ENCODE measurements around the gene SLC26A8. TPM values are rescaled to one million over a fixed set of nuclear protein-coding genes. Genes with fewer than 3 reads are reported as not detected.

The SLC26A8 gene
- total and polyA plus RNA-seq, 2 of the 13 experiments (the other 11 are each of a cell fraction or from before 2014, with no cell fraction given) = 0.46 TPM; not detected in 1

DNA sequence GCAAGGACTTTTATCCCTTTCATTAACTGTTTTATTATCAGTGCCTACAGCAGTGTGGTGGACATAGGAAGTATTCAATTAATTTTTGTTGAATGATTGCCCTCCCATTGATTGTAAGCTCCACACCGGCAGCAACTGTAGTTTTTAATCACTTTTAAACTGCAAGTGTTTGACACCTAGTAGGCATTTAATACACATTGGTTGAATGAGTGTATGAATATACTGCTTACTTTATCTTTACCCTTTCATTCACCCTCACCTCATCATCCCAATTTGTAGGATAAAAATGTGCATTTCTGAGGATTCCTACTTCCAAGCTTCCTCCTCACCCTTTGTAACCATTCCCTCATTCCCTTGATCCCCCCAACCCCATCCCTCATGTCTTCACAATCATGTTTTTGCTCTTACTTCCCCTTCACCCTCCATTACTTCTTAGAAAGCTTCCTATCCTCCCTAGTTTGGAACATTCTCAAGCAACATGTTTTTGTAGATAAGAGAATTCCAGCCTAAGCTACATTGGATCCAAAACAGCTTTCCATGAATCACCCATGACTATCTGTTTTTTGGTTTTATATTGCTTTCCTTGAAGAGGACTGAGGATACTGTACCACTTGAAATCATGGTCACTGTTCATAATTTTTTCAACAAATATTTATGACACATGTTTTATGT lies 955 bp upstream of the SLC26A8 start:
- CTCF ChIA-PET (ENCODE audit: low intra/inter-chr PET ratio, low total read pairs) = no interaction called here

DNA sequence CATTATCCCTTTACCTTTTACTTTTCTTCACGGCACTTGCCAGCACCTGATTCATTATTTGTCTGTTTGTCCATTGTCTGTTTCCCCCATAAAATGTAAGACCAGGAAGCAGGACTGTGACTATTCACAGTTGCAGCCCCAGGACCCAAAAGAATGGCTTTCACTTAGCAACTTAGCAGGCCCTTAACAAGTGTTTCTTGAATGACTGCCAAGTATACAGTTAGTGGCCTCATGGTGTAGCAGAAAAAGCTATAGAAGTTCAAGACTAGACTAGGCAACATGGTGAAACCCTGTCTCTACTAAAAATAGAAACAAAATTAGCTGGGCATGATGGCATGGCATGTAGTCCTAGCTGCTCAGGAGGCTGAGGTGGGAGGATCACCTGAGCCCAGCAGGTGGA lies 4.3 kb downstream of the SLC26A8 start:
- Histone ChIP-seq H3K36me3 (replicated peaks in 1 of 2; ENCODE audit: control insufficient read depth in 1 of 2, insufficient read depth in 2 of 2, low read length in 2 of 2) (no peaks in the 10 kb centered on the region), H3K79me2 (ENCODE audit: insufficient read depth, low read length) (no peaks in the 10 kb centered on the region), H3K4me2 (ENCODE audit: low read depth, low read length) (no peak overlapping the region), H4K20me1 (ENCODE audit: insufficient read depth, low read length) (no peaks in the 10 kb centered on the region), H2AFZ (ENCODE audit: low read length) (no peak overlapping the region), H3K4me1 (ENCODE audit: insufficient read depth, low read length) (peaks cover 10% of the 10 kb centered on the region), H3K27me3 (ENCODE audit: control insufficient read depth in 1 of 2, insufficient read depth in 2 of 2, low read length in 2 of 2) (no peaks in the 10 kb centered on the region), H3K9ac (ENCODE audit: insufficient read depth, low read depth, low read length) (no peak overlapping the region), H3K27ac (ENCODE audit: extremely low read length, insufficient read depth, low read length) (no peak overlapping the region), H3K4me3 (replicated peaks in 1 of 3; ENCODE audit: insufficient read depth in 1 of 3, low read depth in 2 of 3, low read length in 3 of 3) (no peak overlapping the region), H3K9me3 (ENCODE audit: low read length) (no peaks in the 10 kb centered on the region)
- in situ Hi-C loops (cut with HindIII; ENCODE audit: extremely low pct_ligation_motif_present, low pct_unique_long_range_greater_than_20kb) = no loop called here
- TF ChIP-seq, protein P1, sequence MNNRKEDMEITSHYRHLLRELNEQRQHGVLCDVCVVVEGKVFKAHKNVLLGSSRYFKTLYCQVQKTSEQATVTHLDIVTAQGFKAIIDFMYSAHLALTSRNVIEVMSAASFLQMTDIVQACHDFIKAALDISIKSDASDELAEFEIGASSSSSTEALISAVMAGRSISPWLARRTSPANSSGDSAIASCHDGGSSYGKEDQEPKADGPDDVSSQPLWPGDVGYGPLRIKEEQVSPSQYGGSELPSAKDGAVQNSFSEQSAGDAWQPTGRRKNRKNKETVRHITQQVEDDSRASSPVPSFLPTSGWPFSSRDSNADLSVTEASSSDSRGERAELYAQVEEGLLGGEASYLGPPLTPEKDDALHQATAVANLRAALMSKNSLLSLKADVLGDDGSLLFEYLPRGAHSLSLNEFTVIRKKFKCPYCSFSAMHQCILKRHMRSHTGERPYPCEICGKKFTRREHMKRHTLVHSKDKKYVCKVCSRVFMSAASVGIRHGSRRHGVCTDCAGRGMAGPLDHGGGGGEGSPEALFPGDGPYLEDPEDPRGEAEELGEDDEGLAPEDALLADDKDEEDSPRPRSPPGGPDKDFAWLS (CRISPR knock-in tag; IDR thresholded peaks at IDR 0.05; ENCODE audit: borderline replicate concordance) = no peak
- TF ChIP-seq RBM22 (optimal IDR thresholded peaks at IDR 0.05; ENCODE audit: low read length) = no peak
- no peak for TF ChIP-seq ZSCAN22 (CRISPR knock-in tag; IDR thresholded peaks at IDR 0.05)
- no peak for TF ChIP-seq ZNF589 (CRISPR knock-in tag; conservative IDR thresholded peaks at IDR 0.05)
- no peak for TF ChIP-seq SIX4 (CRISPR knock-in tag; IDR thresholded peaks at IDR 0.05)
- TF ChIP-seq, protein P2, sequence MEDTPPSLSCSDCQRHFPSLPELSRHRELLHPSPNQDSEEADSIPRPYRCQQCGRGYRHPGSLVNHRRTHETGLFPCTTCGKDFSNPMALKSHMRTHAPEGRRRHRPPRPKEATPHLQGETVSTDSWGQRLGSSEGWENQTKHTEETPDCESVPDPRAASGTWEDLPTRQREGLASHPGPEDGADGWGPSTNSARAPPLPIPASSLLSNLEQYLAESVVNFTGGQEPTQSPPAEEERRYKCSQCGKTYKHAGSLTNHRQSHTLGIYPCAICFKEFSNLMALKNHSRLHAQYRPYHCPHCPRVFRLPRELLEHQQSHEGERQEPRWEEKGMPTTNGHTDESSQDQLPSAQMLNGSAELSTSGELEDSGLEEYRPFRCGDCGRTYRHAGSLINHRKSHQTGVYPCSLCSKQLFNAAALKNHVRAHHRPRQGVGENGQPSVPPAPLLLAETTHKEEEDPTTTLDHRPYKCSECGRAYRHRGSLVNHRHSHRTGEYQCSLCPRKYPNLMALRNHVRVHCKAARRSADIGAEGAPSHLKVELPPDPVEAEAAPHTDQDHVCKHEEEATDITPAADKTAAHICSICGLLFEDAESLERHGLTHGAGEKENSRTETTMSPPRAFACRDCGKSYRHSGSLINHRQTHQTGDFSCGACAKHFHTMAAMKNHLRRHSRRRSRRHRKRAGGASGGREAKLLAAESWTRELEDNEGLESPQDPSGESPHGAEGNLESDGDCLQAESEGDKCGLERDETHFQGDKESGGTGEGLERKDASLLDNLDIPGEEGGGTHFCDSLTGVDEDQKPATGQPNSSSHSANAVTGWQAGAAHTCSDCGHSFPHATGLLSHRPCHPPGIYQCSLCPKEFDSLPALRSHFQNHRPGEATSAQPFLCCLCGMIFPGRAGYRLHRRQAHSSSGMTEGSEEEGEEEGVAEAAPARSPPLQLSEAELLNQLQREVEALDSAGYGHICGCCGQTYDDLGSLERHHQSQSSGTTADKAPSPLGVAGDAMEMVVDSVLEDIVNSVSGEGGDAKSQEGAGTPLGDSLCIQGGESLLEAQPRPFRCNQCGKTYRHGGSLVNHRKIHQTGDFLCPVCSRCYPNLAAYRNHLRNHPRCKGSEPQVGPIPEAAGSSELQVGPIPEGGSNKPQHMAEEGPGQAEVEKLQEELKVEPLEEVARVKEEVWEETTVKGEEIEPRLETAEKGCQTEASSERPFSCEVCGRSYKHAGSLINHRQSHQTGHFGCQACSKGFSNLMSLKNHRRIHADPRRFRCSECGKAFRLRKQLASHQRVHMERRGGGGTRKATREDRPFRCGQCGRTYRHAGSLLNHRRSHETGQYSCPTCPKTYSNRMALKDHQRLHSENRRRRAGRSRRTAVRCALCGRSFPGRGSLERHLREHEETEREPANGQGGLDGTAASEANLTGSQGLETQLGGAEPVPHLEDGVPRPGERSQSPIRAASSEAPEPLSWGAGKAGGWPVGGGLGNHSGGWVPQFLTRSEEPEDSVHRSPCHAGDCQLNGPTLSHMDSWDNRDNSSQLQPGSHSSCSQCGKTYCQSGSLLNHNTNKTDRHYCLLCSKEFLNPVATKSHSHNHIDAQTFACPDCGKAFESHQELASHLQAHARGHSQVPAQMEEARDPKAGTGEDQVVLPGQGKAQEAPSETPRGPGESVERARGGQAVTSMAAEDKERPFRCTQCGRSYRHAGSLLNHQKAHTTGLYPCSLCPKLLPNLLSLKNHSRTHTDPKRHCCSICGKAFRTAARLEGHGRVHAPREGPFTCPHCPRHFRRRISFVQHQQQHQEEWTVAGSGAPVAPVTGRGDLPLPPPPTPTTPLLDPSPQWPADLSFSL (CRISPR knock-in tag; IDR thresholded peaks at IDR 0.05) = no peak
- TF ChIP-seq ZNF879 (CRISPR knock-in tag; IDR thresholded peaks at IDR 0.05) = no peak
- TF ChIP-seq NFYC (CRISPR knock-in tag; IDR thresholded peaks at IDR 0.05) = no peak
- TF ChIP-seq XBP1 (CRISPR knock-in tag; IDR thresholded peaks at IDR 0.05) = no peak
- BruUV-seq (replicated peaks) = no TSS peak
- DNase-seq (ENCODE audit: low spot score) (no peak), ATAC-seq (no peak), FAIRE-seq (no peak)
- intact Hi-C loops (cut with micrococcal nuclease; ENCODE audit: unreplicated experiment) = loop anchor here (10.0 kb wide), 1 partner anchor 75 kb away; no protein-coding TSS in a partner anchor
- ChIA-PET POLR2A (no interaction called here), CTCF (ENCODE audit: low intra/inter-chr PET ratio, low total read pairs) (no interaction called here)
- 0% methylated on average over 1 of the region's 1 CpG for WGBS (ENCODE audit: low lambda C conversion rate)

More for the DNA sequence above, 955 bp upstream of the SLC26A8 start:
- peaks cover 10% of the 10 kb centered on the region for H4K20me1 ChIP-seq (ENCODE audit: insufficient read depth, low read length)
- TF ChIP-seq ZEB1 (IDR thresholded peaks at IDR 0.05; ENCODE audit: insufficient replicate concordance, low read depth) (no peak), HNRNPK (IDR thresholded peaks at IDR 0.05; ENCODE audit: low read depth, low read length, poor library complexity, severe bottlenecking) (peak; percentile 37)
- POLR2A ChIA-PET = interaction anchor here (1.3 to 3.7 kb wide), 2 partner anchors 38 to 105 kb away, joined by 3 to 50 read pairs; no protein-coding TSS in a partner anchor
- DNase-seq (ENCODE audit: low spot score) (no peak), FAIRE-seq (no peak), ATAC-seq (no peak)
- peaks cover 28% of the 10 kb centered on the region for H3K79me2 ChIP-seq (ENCODE audit: insufficient read depth, low read length)
- H3K4me3 ChIP-seq (replicated peaks in 1 of 3; ENCODE audit: insufficient read depth in 1 of 3, low read depth in 2 of 3, low read length in 3 of 3) = no peak overlapping the region
- H2AFZ ChIP-seq (ENCODE audit: low read length) = no peak overlapping the region
- no peaks in the 10 kb centered on the region; a peak in 1 of 5 replicates for H3K27me3 ChIP-seq (ENCODE audit: control insufficient read depth in 1 of 2, insufficient read depth in 2 of 2, low read length in 2 of 2)
- no peaks in the 10 kb centered on the region for H3K9me3 ChIP-seq (ENCODE audit: low read length)
- in situ Hi-C loops (cut with HindIII; ENCODE audit: extremely low pct_ligation_motif_present, low pct_unique_long_range_greater_than_20kb) (loop anchor here (5.0 kb wide), 2 partner anchors 72 to 172 kb away; partner anchors contain the start of gene BRPF3), intact Hi-C loops (cut with micrococcal nuclease; ENCODE audit: unreplicated experiment) (loop anchor here (5.0 to 10.0 kb wide), 2 partner anchors 81 to 103 kb away; partner anchors contain the start of gene SRPK1)
- BruUV-seq (replicated peaks) = no TSS peak
- 55% methylated on average over 1 of the region's 1 CpG for WGBS (ENCODE audit: low lambda C conversion rate)
- H3K4me1 ChIP-seq (ENCODE audit: insufficient read depth, low read length) = peaks cover 25% of the 10 kb centered on the region
- H3K36me3 ChIP-seq (replicated peaks in 1 of 2; ENCODE audit: control insufficient read depth in 1 of 2, insufficient read depth in 2 of 2, low read length in 2 of 2) = no peaks in the 10 kb centered on the region
- no peak overlapping the region for H3K4me2 ChIP-seq (ENCODE audit: low read depth, low read length)
- H3K9ac ChIP-seq (ENCODE audit: insufficient read depth, low read depth, low read length) = no peak overlapping the region
- H3K27ac ChIP-seq (ENCODE audit: extremely low read length, insufficient read depth, low read length) = no peak overlapping the region
